GM21423 (cell line): ENCODE data around the gene RAMP2.
"Not testable (repeated sequence)": the region's sequence is repeated elsewhere in the genome, so short reads cannot be mapped to it uniquely, and the experiment has no call there.

Experiments used
- ATAC-seq: cut with Tn5 transposase; IDR thresholded peaks from one replicate; pipeline ENCODE4 v1.9.1; 2021; ENCODE audit warnings: mild to moderate bottlenecking, moderate library complexity; ENCODE audit not compliant: unreplicated experiment

Gene RAMP2

GRCh38 chr17:42768006-42768405, 7.0 kb downstream of the RAMP2 start:
- not testable (repeated sequence) for ATAC-seq

GRCh38 chr17:42769964-42770363, 8.9 kb downstream of the RAMP2 start:
- ATAC-seq, result not testable (repeated sequence)

- no peak for ATAC-seq
Observed at GRCh38 chr17:42772945-42773289, 11.9 kb downstream of the RAMP2 start.

- ATAC-seq, result peak; percentile 67
Observed at GRCh38 chr17:42773290-42774035, 12.4 kb downstream of the RAMP2 start, which contains the start of gene VPS25. Gene VPS25, plus strand, starts transcription at chr17:42773449. Its CDS starts 27 bp downstream, at chr17:42773476.

GRCh38 chr17:42774066-42774745, 13.2 kb downstream of the RAMP2 start:
- ATAC-seq, result no peak

- no peak for ATAC-seq
Observed at GRCh38 chr17:42775534-42776098, 14.6 kb downstream of the RAMP2 start.

GRCh38 chr17:42778570-42778969, 17.5 kb downstream of the RAMP2 start:
- no peak for ATAC-seq

DNA sequence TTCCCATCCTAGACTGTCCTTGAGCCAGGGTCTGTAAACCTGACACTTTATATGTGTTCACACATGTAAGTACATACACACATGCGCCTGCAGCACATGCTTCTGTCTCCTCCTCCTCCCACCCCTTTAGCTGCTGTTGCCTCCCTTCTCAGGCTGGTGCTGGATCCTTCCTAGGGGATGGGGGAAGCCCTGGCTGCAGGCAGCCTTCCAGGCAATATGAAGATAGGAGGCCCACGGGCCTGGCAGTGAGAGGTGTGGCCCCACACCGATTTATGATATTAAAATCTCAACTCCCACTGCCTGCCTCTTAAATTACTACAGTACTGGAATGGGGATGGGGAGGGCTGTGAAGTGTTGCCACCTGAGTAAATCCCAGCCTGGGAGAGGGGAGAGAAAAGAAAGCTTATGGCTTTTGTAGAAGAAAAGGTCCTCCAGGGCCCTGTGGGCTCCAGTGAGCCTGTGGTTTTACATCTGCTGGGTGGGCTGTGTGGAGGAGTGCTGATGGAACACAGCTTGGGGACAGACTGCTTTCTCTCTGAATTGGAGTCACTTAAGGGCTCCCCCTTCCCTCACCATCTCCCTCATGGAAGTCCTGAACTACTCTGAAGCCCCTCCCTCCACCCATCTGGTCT, 18.4 kb downstream of the RAMP2 start:
- no peak for ATAC-seq

- no peak for ATAC-seq
Observed at GRCh38 chr17:42779936-42780850, 19.2 kb downstream of the RAMP2 start, which contains the start of gene WNK4. Gene WNK4, plus strand, starts transcription at chr17:42780610. Its CDS starts 89 bp downstream, at chr17:42780699.

GRCh38 chr17:42780851-42781638, 20.0 kb downstream of the RAMP2 start:
- ATAC-seq, result no peak

DNA sequence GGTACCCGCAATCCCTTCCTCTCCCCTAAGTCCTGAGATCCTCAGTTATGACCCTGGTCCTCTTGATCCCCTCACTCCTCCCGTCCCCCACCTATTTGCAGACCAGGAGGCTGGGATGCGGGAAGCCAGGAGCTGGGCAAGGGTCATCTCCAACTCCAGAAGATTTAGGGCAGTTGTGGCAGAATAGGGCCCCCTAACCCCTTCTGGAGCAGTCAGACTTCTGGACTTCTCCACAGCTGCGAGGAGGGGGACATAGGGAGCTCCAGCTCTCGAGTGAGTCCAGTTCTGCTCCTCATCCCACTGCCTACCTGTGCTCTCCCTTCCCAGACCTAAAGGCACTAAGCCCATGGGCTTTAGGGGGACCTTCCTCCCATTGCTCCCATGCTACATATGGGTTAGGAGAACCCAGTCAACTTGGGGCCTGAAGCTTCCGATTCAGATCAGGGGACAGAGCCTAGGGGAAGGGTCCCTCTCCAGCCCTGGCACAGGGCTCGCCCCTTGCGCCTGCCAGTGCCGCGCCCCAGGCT, 20.7 kb downstream of the RAMP2 start:
- no peak for ATAC-seq

DNA sequence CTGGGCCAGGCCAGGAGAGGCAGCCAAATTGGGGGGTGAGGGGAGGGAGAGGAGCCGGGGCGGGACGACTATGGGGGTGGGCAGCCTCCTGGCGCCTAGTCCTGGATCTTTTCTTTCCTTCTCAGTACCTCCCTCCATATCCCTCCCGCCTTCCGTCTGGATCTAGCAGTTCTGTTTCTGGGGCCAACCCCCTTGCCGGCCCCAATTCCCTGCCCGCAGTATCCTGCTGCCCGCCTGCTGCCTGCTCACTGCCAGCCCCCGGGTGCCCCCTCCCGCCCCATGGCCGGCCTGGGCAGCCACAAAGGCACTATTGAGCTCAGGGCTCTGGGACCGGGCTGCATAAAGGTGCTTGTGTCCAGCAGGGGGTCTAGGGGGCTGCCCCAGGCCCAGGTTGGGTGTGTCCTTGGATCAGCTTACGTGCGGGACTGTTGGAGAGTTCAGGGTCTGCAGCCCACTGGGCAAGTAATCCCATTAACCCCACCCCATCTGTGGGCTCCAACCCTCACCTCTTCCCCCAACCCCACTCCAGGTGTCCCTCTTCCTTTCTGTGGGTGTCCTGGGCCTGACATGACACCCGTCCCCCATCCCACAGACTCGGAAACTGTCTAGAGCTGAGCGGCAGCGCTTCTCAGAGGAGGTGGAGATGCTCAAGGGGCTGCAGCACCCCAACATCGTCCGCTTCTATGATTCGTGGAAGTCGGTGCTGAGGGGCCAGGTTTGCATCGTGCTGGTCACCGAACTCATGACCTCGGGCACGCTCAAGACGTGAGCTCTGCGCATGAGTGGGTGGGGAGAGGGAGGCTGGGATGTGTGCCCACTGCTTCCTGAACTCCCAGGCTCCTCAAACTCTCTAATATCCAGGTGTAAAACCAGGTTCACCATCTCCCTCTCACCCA, 21.4 kb downstream of the RAMP2 start:
- ATAC-seq, result no peak

DNA sequence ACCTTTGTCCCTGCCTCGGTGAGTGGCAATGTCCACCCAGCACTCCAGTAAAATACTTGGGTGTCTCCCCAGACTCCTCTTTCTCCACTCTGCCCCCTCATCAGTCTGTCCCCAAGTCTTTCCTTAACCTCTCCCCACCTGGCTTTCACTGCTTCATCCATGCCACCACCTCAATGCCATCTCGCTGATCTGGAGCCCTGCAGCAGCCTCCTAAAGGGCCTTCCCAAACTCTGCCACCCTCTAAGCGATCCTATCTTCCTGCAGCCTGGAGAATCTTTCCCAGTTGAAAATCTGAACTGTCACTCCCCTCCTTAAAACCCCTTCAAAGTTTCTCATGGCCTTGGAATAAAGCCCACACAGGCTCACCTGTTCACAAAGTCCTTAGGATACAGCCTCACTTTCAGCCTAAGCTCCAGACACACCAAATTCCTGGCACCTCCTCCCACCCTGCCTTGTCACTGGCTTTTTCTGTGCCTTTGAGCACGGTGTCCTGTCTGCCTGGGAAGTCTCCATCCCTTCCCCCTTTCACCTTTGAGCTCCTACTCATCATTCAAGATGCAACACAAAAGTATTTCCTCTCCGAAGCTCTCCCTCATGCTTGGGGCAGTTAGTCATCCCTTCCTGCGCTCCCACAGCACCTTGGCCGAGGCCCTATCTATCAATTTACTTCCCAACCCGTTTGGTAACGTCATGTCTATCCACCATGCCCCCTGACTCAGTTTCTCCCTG, 22.2 kb downstream of the RAMP2 start:
- ATAC-seq, result no peak

DNA sequence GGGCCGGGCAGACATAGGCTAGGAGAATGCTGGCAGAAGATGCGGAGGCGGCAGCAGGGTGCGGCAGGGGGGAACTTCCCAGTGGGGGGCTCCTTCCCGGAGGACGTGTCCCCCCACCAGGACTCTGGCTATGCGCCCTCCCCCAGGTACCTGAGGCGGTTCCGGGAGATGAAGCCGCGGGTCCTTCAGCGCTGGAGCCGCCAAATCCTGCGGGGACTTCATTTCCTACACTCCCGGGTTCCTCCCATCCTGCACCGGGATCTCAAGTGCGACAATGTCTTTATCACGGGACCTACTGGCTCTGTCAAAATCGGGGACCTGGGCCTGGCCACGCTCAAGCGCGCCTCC, 22.7 kb downstream of the RAMP2 start:
- ATAC-seq, result no peak

DNA sequence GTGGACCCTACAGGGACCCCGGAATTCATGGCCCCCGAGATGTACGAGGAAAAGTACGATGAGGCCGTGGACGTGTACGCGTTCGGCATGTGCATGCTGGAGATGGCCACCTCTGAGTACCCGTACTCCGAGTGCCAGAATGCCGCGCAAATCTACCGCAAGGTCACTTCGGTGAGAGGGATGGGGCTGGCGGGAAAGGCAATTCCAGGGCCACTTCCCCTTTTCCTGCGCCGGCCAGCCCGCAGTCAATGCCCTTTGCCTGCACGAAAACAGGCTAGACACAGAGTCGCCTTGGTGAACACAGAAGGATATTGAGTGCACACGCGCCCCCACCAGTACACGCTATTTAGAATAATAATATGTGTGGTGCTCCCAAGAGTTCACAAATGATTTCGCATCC, 23.4 kb downstream of the RAMP2 start:
- no peak for ATAC-seq

GRCh38 chr17:42784811-42785592, 24.0 kb downstream of the RAMP2 start:
- no peak for ATAC-seq

DNA sequence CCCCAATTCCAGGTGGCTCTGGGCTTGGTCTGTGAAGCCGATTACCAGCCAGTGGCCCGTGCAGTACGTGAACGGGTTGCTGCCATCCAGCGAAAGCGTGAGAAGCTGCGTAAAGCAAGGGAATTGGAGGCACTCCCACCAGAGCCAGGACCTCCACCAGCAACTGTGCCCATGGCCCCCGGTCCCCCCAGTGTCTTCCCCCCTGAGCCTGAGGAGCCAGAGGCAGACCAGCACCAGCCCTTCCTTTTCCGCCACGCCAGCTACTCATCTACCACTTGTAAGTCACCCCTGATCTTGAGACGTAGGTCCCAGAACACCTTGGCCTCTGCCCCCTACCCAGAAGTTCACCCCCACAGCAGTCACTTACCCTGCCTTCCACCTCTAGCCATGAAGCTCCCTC, 26.2 kb downstream of the RAMP2 start:
- no peak for ATAC-seq
